Gastroesophageal sphincter (tissue), 4 donors: ENCODE data around the gene PHF8. TPM values are rescaled to one million over a fixed set of nuclear protein-coding genes. Genes with fewer than 3 reads are reported as not detected.

Source experiments
- ATAC-seq: fragments of 150-250 bp; one replicate; pipeline ENCODE4 v1.9.1; 2016; ENCODE audit warnings: mild to moderate bottlenecking, moderate library complexity
- H3K27ac ChIP-seq, 4 donors: fragments of 200-600 bp; sonication (generic) in 3 of 4; 1 replicate in 3 of 4; 2 replicates in 1 of 4; pipeline ENCODE4 v1.5.1; 2016 to 2019
- H3K27me3 ChIP-seq: fragments of 200-600 bp; sonication (generic); one replicate; pipeline ENCODE4 v1.5.1; 2019
- H3K36me3 ChIP-seq, 2 donors: fragments of 200-600 bp; sonication (generic); one replicate each; pipeline ENCODE4 v1.5.1; 2019; ENCODE audit warnings: control low read depth in 1 of 2
- H3K4me1 ChIP-seq, 3 donors: fragments of 200-600 bp; sonication (generic); 1 replicate in 2 of 3; 2 replicates in 1 of 3; pipeline ENCODE4 v1.5.1; 2016 to 2019; ENCODE audit warnings: control low read depth in 2 of 3
- H3K4me3 ChIP-seq, 2 donors: fragments of 200-600 bp; sonication (generic); one replicate each; pipeline ENCODE4 v1.5.1; 2019; ENCODE audit warnings: mild to moderate bottlenecking in 1 of 2, moderate library complexity in 1 of 2
- H3K9me3 ChIP-seq, 3 donors: fragments of 200-600 bp; sonication (generic); one replicate each; pipeline ENCODE4 v1.5.1; 2017 to 2019; ENCODE audit warnings: control low read depth in 2 of 3
- CTCF ChIP-seq, 4 experiments: fragments of 200-600 bp in 2 of 4; fragments of 450-650 bp in 2 of 4; sonication (generic) in 1 of 4; IDR thresholded peaks; one replicate each; pipeline ENCODE4 v1.5.1; 2017 to 2019; ENCODE audit warnings: antibody characterized with exemption in 4 of 4, mild to moderate bottlenecking in 2 of 4, moderate library complexity in 2 of 4
- EP300 ChIP-seq: sonication (generic); formaldehyde crosslinking; IDR thresholded peaks from one replicate; pipeline ENCODE4 v1.6.1; 2017; ENCODE audit warnings: antibody characterized with exemption, mild to moderate bottlenecking
- POLR2A ChIP-seq, 2 donors: fragments of 450-650 bp; IDR thresholded peaks; one replicate each; pipeline ENCODE4 v1.6.1; 2017; ENCODE audit warnings: antibody characterized with exemption in 2 of 2, mild to moderate bottlenecking in 2 of 2, moderate library complexity in 1 of 2
- POLR2AphosphoS5 ChIP-seq: sonication (generic); formaldehyde crosslinking; IDR thresholded peaks from one replicate; pipeline ENCODE4 v1.6.1; 2017; ENCODE audit warnings: antibody characterized with exemption
- WGBS, 2 donors: methylation state at CpG; one replicate each; pipeline ENCODE4 v1.1.5; 2018; ENCODE audit warnings: low coverage in 1 of 2; 5-methylcytosine and 5-hydroxymethylcytosine counted together
- total RNA-seq, 4 donors: library from RNA; depleted of rRNA; stranded (reverse); fragments of >200 nt; gene quantifications; one replicate each; pipeline ENCODE4 v1.1.0, GENCODE V29; 2016

PHF8 gene
- total RNA-seq, 4 donors from 2014 or later, result 12.0 to 34.7 (median 21.0) TPM

DNA sequence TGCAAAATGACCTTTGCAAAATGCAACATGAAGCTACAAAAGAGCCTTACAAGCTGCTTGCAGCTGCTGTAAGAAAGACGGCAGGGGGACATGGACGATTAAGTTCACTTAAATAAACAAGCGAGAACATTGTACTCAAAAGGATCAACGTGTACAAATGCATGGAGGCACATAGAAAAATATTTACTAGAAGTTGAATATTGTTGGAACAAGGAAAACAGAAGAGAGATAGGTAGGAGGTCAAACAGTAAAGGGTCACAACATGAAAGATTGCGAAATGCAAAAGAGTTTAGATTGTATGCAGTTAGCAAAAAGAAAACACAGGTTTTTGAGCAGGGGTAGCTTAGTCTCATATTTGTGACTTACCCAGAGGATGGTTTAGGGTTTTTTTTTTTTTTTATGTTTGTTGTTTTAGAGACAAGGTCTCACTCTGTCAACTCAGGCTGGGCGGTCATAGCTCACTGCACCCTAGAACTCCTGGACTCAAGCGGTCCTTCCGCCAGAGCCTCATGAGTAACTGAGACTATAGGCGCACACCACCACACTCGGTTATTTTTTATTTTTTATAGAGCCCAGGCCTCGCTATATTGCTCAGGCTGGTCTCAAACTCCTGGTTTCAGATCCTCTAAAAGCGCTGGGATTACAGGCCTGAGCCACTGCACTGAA is 1.4 kb upstream of the PHF8 start:
- Histone ChIP-seq H3K4me3 (no peak overlapping the region), H3K9me3 (no peaks in the 10 kb centered on the region), H3K4me1 (peaks cover 0 to 8% (median 0%) of the 10 kb centered on the region in 3 donors), H3K27me3 (no peaks in the 10 kb centered on the region), H3K36me3 (peaks cover 0 to 10% of the 10 kb centered on the region in 2 donors), H3K27ac (no peak overlapping the region)
- no peak for TF ChIP-seq EP300
- TF ChIP-seq POLR2AphosphoS5, result no peak
- no peak for TF ChIP-seq POLR2A (IDR thresholded peaks at IDR 0.05)
- TF ChIP-seq CTCF (IDR thresholded peaks at IDR 0.05), result no peak
- ATAC-seq, result no peak
- WGBS, 2 donors, result 63 to 85% methylated on average over 4 to 11 of the region's 12 CpGs

GRCh38 chrX:54044877-54045338 is 635 bp upstream of the PHF8 start:
- H3K4me1 ChIP-seq, result peaks cover 0 to 8% (median 0%) of the 10 kb centered on the region in 3 donors
- 5 to 53% methylated on average over 4 to 5 of the region's 10 CpGs for WGBS, 2 donors
- no peaks in the 10 kb centered on the region for H3K9me3 ChIP-seq
- H3K27ac ChIP-seq, result peak overlapping the region; percentile 80 to 93 (median 92)
- H3K27me3 ChIP-seq, result no peaks in the 10 kb centered on the region
- peak overlapping the region; percentile 37 to 73 for H3K4me3 ChIP-seq
- peak; percentile 0 for ATAC-seq
- no peak for TF ChIP-seq POLR2A (IDR thresholded peaks at IDR 0.05)
- no peak for TF ChIP-seq CTCF (IDR thresholded peaks at IDR 0.05)
- TF ChIP-seq POLR2AphosphoS5, result no peak
- no peak for TF ChIP-seq EP300
- peaks cover 0 to 18% of the 10 kb centered on the region in 2 donors for H3K36me3 ChIP-seq

DNA sequence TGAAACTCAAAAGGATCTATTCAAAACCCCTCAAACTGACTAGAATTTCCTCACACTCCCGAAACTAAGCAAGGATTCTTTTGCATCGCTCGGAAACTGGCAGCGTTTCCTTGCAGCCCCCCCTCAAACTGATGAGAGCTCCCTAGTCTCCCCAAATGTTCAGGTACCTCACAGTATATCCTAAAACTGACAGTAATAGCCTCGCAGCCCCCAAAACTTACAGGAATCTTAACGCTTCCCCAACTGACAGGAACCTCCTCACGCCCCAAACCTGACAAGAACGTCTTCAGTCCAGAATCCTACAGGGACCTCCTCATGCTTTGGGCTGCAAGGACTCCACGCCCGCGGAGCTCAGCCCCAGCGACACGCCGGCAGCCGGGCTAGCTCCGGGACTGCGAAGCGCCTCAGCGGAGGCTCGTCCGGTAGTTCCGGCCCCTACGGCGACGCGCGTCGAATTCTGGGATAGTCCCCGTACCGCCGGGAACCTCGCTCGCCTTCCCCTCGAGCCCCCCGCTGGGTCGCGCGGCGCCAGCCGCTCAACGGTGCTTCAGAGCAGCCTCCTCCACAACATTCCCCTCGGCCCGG is 640 bp downstream of the PHF8 start:
- WGBS, 2 donors, result 47% methylated on average over 9 of the region's 43 CpGs; no CpG with 5 or more reads in 1 of the 2 donors

GRCh38 chrX:54043056-54043455 is 1.2 kb downstream of the PHF8 start:
- TF ChIP-seq EP300 (no peak), POLR2A (IDR thresholded peaks at IDR 0.05) (no peak), CTCF (IDR thresholded peaks at IDR 0.05) (peak in 1 of 4 experiments; percentile 1), POLR2AphosphoS5 (no peak)
- H3K4me1 ChIP-seq, result peaks cover 0 to 8% (median 0%) of the 10 kb centered on the region in 3 donors
- no peaks in the 10 kb centered on the region for H3K9me3 ChIP-seq
- peaks cover 0 to 33% of the 10 kb centered on the region in 2 donors for H3K36me3 ChIP-seq
- H3K27ac ChIP-seq, result peak overlapping the region; percentile 90 to 93 (median 92)
- H3K4me3 ChIP-seq, result peak overlapping the region; percentile 68 to 73
- WGBS, 2 donors, result 0 to 66% methylated on average over 1 to 7 of the region's 11 CpGs
- no peaks in the 10 kb centered on the region for H3K27me3 ChIP-seq
- ATAC-seq, result no peak

More for the DNA sequence above, 640 bp downstream of the PHF8 start:
- TF ChIP-seq POLR2A (IDR thresholded peaks at IDR 0.05) (peak; percentile 12 to 20), CTCF (IDR thresholded peaks at IDR 0.05) (no peak), EP300 (no peak), POLR2AphosphoS5 (no peak)
- Histone ChIP-seq H3K36me3 (peaks cover 0 to 28% of the 10 kb centered on the region in 2 donors), H3K4me1 (peaks cover 0 to 8% (median 0%) of the 10 kb centered on the region in 3 donors), H3K27ac (peak overlapping the region; percentile 90 to 93 (median 92)), H3K27me3 (no peaks in the 10 kb centered on the region), H3K4me3 (peak overlapping the region; percentile 68 to 73), H3K9me3 (no peaks in the 10 kb centered on the region)
- ATAC-seq, result peak; percentile 20
